KOPT-K1 (cell line): ENCODE measurements around the gene OAF.
"Not testable (repeated sequence)": the region's sequence is repeated elsewhere in the genome, so short reads cannot be mapped to it uniquely, and the experiment has no call there.

Source experiments
- H3K27ac ChIP-seq: fragments of 200-600 bp; sonication (generic); 2 replicates; pipeline ENCODE4 v1.5.1; 2016; ENCODE audit warnings: antibody characterized with exemption, mild to moderate bottlenecking, low read depth, low read length; ENCODE audit not compliant: poor library complexity, severe bottlenecking
- H3K36me3 ChIP-seq: fragments of 200-600 bp; sonication (generic); 2 replicates; pipeline ENCODE4 v1.5.1; 2017; ENCODE audit warnings: antibody characterized with exemption, mild to moderate bottlenecking, low read length, moderate library complexity; ENCODE audit not compliant: insufficient read depth
- H3K9me3 ChIP-seq: fragments of 200-600 bp; sonication (generic); 2 replicates; pipeline ENCODE4 v1.5.1; 2017; ENCODE audit warnings: antibody characterized with exemption, low read length, mild to moderate bottlenecking; ENCODE audit not compliant: insufficient read depth, poor library complexity, severe bottlenecking

Gene OAF

DNA sequence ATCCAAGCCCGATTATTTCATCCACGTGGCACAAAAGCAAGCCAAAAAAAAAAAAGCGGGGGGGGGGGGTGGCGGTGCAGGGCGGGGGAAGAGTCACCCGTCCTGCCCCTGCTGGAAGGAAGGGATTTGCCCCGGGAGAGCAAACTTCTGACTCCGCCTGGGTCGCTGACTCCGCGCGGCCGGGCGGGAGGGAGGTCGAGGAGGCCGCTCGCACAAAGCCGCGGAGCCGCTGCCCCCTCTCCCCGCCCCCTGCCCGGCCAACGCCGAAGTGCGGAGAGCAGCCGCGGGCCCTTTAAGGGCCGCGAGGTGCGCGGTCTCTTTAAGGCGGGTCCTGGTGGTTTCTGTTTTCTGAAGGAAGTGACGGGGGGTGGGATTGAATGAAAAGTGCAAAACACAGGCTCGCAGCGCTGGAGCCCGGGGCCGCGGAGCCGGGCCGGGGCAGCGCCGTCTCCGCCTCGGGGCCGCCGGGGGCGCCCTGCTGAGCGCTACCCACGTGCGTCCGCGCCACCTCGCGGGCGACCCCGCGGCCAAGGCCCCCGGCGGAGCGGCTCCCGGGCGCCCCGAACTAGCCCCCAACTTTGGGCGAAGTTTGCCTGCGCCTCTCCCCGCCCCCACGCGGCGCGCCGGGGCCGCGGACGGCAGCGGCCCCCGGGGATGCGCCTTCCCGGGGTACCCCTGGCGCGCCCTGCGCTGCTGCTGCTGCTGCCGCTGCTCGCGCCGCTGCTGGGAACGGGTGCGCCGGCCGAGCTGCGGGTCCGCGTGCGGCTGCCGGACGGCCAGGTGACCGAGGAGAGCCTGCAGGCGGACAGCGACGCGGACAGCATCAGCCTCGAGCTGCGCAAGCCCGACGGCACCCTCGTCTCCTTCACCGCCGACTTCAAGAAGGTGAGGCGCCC, at the start of gene OAF:
TSS of gene OAF (plus strand) at position 407 of the 896 bp plus-strand sequence. CDS start at position 655, 248 bp downstream.
- Histone ChIP-seq H3K27ac (no peak within 1 kb of the TSS), H3K9me3 (no peaks in the 10 kb centered on the region), H3K36me3 (no peaks in the 10 kb centered on the region)

DNA sequence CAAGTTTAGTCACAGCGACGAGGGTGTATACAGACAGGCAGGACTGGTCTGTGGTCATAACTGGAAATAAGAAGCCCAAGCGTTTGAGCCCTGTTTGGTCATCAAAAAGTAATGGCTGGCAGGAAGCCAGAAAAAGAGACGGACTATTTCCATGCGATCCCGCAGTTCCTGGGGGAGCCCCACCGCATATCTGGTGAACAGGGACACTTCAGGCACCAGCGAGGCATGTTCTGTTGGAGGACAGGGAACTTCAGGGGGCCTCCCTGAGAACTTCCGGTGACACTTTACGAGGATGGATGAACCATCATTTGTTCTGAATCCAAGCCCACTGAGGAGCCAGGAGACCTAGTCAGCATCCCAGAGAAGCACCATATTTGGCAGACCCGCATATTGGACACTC, 43.2 kb upstream of the OAF start:
- H3K36me3 ChIP-seq, result no peaks in the 10 kb centered on the region
- no peaks in the 10 kb centered on the region for H3K9me3 ChIP-seq
- no peak overlapping the region for H3K27ac ChIP-seq

DNA sequence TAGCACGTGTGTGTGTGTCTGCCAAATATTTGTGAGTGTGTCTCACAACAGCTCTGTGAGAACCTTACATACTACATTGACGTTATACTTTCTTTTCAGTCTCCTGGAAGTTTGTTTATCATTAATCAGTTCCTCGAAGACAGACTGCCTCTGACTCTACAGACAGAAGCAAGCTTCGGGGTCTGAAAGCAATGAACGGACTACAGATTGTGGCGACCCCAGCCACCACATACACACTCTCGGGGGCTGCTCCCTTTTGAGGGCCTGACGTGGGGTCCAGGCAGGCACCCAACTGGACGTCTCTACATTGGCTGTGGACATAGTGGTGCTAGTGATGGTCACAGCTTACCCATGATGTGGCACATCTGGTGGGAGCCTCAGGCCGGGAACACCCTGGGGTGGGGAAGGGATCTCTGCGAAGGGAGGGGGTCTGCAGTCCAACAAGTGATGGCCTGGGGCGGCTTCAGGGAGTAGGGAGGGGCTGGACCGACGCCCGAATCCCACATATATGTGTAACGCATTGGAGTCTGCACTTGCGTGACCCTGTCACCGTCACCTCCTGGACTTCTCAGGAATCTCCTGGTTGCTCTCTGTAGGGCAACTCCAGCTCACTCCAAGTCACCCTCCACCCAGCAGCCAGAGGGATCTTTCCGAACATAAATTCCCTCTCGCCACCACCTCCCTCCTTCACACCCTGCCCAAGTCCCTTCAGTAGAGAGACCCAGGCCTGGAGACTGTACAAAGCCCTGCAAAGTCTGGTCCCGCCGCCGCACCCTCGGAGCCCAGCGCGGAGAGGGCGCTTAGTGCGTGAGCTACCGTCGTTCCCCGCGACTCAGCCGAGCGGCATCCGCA, 42.5 kb upstream of the OAF start:
- H3K9me3 ChIP-seq, result no peaks in the 10 kb centered on the region
- H3K36me3 ChIP-seq, result no peaks in the 10 kb centered on the region
- H3K27ac ChIP-seq, result no peak overlapping the region

DNA sequence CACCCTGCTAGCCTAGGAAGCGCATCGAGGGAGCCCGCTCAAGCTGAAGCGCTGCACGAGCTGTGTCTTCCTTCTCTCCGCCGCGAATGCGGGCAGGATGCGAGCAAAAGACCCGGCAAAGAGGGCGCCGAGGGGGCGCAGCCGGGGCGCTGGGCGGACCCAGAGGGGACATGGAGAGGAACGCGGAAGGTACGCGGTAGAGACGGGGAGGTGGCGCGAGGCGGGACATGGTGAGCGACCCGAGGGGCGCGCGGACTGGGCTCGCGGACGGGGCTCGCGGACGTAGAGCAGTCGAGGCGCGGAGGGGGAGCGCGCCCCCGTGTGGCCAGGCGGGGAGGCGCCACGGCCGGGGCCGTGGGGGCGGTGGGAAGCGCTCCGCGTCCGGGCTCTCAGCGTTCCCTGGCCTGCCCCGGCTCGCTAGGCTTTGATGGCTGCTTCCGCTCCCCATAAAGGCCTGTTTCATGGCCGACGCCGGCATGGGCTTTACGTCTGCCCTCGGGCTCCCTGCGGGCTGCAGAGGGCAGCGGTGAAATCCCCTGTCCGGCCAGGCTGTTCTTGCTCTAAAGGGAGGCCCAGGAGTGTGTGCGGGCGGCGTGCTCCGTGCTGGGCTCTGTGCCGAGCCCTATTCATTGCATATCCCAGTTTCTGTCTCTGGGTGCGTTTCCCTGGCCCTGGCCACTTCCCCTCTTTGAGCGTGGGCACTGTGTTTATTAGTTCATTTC, 41.7 kb upstream of the OAF start:
- Histone ChIP-seq H3K9me3 (no peaks in the 10 kb centered on the region), H3K36me3 (no peaks in the 10 kb centered on the region), H3K27ac (no peak overlapping the region)

DNA sequence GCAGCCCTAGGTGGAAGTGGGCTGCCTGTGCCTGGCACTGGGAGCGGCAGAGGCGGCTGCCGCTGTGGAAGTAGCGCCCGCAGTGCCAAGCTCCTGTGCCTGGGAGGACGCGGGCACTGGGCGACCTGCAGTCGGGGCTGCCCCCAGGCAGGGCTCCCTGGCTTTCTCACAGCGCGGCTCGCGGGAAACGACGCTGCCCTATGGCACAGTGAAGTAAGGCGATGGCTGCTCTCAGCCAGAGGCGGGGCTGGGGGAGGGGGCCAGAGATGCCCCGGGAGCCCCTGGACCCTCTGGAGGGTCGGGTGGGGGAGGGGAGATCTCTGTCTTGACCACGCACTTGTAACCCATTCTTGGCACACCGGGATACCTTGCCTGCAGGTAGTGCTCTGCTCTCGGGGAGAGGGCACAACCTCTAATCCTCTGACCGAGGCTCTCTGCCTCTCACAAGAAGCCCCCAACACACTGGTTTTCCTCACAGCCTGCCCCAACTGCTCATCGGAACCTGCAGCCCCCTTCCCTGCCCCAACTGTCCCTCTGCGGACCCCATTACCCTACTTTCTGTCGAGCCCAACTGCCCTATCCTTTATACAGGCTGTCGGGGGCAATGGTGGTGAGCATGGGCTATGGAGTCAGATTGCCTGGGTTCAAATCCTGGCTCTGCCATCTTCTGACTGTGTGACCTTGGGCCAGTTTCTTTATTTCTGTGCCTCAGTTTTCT, 40.7 kb upstream of the OAF start:
- H3K9me3 ChIP-seq, result no peaks in the 10 kb centered on the region
- H3K36me3 ChIP-seq, result no peaks in the 10 kb centered on the region
- no peak overlapping the region for H3K27ac ChIP-seq

DNA sequence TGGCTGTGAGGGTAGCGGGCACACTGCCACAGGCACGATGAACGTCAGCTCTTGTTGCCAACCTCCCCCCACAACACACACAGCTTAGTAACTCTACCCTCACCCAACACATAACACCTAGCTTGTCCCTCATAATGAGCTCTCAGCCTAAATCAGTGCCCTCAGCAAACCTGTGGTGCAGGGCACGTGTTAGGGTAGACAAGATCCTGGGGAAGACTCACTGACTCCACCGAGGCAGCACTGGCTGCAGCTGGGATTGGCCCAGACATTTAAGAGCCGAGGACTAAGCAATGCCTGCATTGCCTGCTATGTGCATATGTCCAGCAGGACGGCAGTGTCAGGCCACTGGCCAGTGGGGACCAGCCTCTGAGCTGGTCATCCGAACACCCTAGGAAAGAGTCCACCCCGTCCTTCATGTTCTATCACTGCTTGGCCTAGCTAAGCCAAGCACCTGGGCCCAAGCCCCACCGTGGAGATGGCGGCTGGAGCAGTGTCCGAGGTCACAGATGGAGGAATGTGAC, 40.0 kb upstream of the OAF start:
- Histone ChIP-seq H3K36me3 (no peaks in the 10 kb centered on the region), H3K9me3 (no peaks in the 10 kb centered on the region), H3K27ac (no peak overlapping the region)

DNA sequence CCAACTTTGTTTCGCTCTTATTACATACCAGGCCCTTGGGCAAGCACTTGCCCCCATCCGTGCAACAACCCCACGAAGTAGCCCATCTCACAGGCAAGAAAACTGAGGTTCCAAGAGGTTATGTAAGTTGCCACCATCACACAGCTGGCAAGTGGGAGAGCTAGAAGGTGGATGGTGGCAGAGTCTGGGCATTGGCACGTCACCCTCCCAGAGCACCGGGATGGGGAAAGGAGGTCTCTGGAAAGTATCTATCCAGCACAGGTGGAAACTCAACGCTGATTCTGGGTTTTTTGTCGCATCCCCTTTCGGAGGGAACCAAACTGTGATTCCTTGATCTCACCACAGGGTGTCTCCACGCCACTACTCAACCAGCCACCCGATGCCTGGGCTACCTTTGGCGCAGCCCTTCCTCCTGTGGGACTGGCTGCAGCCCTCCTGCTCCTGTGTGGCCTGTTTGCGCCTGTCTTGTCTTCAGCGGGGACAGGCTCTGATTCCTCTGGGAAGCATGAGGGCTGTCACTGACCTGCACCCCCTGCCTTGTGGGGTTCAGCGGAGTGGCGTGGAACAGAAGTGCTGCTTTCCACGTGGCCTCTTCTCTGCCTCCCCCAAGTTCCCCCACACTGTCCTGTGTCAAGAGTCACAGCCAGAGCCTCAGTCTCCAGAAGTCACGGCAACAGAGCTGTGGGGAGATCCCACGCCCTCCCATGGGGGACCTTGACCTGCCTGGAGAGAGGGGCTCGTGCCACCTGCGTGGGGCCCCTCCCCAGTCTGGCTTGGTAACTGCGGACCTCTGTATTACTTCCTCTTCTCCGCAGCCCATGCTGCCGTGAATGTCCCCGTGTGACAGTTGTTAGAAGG, 38.5 kb upstream of the OAF start:
- Histone ChIP-seq H3K9me3 (no peaks in the 10 kb centered on the region), H3K36me3 (no peaks in the 10 kb centered on the region), H3K27ac (no peak overlapping the region)

DNA sequence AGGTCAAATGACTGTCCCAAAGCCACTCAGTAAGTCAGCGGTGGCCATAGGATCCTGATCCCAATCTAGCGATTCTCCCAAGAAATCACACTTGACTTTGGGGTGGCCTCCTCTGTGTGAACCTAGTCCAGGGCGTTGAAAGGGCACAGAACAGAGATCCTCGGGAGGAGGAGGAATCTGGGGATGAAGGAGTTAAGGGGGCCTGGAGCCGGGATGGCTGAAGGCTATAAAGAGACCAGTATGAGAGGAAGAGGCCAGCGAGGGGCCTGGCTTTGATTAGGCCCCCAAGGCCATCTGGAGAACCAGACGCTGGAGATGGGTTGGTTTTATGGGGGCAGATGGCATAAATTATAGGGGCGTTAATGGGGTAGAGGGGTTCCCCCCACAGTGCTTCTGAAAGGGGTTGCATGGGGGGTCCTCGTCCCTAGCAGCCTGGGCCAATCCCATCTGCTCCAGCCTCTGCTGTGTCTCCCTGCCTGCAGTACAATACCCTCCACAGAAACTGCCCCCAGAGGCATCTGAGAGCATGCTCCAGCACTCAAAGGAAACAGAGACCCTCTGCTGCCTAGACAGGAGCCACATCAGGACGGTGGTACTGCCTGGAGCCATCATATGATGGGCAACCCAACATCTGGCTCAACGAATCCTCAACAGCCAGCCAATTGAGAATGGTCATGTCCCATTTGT, 37.7 kb upstream of the OAF start:
- Histone ChIP-seq H3K9me3 (no peaks in the 10 kb centered on the region), H3K27ac (no peak overlapping the region)

DNA sequence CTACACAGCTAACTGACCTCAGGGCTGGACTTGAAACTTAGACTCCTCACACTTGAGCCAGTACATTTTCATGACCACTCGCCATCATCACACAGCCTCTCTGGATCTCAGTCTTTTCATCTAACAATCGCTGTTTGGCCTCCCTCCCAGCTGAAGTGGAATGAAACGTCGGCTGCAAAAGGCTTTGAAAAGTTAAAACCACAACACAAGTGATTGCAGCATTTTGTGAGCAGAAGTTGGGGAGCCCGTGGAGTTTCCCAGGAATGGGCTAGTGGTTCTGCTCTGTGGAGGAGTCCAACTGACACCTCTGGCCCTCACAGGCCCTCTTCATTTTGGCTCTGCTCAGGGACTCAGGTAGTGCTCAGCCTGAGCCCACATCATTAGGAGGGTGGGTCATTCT, 37.0 kb upstream of the OAF start:
- Histone ChIP-seq H3K36me3 (no peaks in the 10 kb centered on the region), H3K27ac (no peak overlapping the region), H3K9me3 (no peaks in the 10 kb centered on the region)

More for the DNA sequence above, 37.7 kb upstream of the OAF start:
- H3K36me3 ChIP-seq, result no peaks in the 10 kb centered on the region

DNA sequence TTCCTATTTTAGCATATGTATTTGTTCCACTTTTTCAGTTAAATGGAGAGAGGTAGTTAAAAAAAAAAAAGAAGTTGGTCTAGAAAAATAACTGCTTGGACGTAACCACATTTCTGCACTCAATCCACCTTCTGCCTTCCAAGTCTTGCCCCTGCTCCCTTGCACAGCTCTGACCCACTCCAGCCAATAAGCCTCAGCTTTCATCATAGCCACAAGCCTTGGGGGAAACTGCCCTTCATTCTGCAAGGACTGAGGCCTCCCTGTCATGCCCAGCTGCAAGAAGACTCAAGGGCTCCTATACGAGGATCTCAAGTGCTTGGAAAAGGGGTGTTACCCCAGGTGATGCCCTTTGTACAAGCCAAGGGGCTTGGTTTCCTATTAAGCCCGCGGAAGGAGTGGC, 36.0 kb upstream of the OAF start:
- no peak overlapping the region for H3K27ac ChIP-seq
- no peaks in the 10 kb centered on the region for H3K36me3 ChIP-seq
- no peaks in the 10 kb centered on the region for H3K9me3 ChIP-seq

DNA sequence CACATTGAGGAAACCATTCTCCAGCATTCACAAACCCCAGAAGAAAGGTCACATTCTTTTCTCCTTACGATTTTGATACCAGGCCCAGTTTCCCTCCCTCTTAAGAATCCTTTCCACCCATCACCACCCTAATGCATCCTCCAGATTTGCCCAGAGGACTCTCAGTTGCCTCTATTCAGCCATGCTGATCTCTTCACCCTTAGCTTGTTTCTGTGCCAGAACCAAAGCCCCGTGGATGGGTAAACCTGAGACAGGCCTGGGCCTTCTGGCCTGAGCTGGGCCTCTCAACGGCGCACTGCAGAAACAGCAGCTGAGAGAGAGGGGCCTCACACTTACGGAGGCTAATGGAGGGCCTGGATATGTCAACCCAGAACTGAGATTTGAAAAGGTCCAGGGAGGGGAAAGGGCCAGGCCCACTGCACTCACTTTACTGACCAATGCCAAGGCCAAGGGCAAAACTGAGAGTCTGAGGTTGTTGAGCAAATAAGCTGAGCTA, 32.2 kb upstream of the OAF start:
- Histone ChIP-seq H3K27ac (no peak overlapping the region), H3K9me3 (no peaks in the 10 kb centered on the region), H3K36me3 (no peaks in the 10 kb centered on the region)

DNA sequence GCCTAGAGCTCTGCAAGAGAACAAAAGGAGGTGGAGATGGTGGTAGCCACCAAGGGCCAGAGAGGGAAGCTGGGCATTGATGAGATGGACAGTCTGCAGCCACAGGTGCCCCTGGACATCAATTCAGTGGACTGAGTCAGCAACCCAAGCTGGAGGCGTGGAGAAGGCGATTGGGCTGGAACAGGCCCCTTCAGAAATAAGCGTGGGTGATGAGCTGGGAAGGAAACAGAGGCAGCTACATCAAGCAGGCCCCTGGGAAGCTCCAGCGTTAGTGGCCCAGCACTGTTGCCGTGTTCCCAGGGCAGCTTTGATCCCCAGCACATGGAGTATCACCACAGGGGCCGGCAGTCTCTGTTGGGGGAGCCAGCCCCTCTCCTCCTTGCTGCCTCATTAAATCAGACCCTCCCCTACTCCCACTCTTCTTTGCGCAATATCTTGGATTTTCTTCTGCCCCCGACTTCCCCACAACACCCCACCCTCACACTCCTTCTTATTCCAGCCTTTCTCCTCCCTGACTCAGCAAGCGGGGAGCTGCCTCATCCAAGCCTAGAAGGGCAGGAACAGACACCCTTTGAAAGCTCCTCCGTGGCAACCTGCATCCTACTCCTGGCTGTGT, 31.7 kb upstream of the OAF start:
- Histone ChIP-seq H3K27ac (no peak overlapping the region), H3K9me3 (no peaks in the 10 kb centered on the region), H3K36me3 (no peaks in the 10 kb centered on the region)

DNA sequence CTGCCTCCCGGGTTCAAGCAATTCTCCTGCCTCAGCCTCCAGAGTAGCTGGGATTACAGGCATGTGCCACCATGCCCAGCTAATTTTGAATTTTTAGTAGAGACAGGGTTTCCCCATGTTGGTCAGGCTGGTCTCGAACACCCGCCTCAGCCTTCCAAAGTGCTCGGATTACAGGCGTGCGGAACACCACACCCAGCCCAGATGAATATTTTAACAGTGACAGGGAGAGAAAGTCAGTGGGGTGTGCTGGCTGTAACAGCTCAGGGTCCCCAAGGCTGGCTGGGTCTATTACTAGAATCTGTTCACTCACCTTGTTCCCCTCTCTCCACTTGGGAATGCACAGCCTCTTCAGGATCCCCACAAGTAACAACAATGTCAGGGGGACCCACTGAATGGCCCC, 30.8 kb upstream of the OAF start:
- not testable (repeated sequence) for H3K9me3 ChIP-seq, H3K27ac ChIP-seq, H3K36me3 ChIP-seq
